ENCODE data around the gene PTMA. TPM values are rescaled to one million over a fixed set of nuclear protein-coding genes. Genes with fewer than 3 reads are reported as not detected.
"Not testable (repeated sequence)": the region's sequence is repeated elsewhere in the genome, so short reads cannot be mapped to it uniquely, and the experiment has no call there.

The PTMA gene
- total RNA-seq, 4 donors from 2014 or later = 693 to 966 (median 818) TPM

GRCh38 chr2:231709981-231710798 lies 1.9 kb downstream of the PTMA start:
- peaks cover 0 to 13% of the 10 kb centered on the region in 2 donors for H3K4me1 ChIP-seq
- no peaks in the 10 kb centered on the region for H3K36me3 ChIP-seq
- H3K4me3 ChIP-seq = peak overlapping the region; percentile 83 to 94
- H3K9me3 ChIP-seq = no peaks in the 10 kb centered on the region
- H3K27me3 ChIP-seq = no peaks in the 10 kb centered on the region
- TF ChIP-seq CTCF (IDR thresholded peaks at IDR 0.05) (peak; percentile 35 to 100 (median 96)), POLR2A (IDR thresholded peaks at IDR 0.05) (peak; percentile 71 to 81)
- H3K27ac ChIP-seq = peak overlapping the region; percentile 99 to 100
- peak; percentile 68 to 91 for DNase-seq
- intact Hi-C loops (cut with DNase I; ENCODE audit: low total_unique reads) = loop anchor here (2.0 kb wide), 1 partner anchor 97 kb away; no protein-coding TSS in a partner anchor

- intact Hi-C loops (cut with DNase I; ENCODE audit: low total_unique reads) = loop anchor here (2.0 kb wide), 1 partner anchor 98 kb away; no protein-coding TSS in a partner anchor
- peak; percentile 38 for DNase-seq
- no peaks in the 10 kb centered on the region for H3K9me3 ChIP-seq
- H3K36me3 ChIP-seq = no peaks in the 10 kb centered on the region
- no peaks in the 10 kb centered on the region for H3K27me3 ChIP-seq
- no peak for TF ChIP-seq POLR2A (IDR thresholded peaks at IDR 0.05)
- no peak for TF ChIP-seq CTCF (IDR thresholded peaks at IDR 0.05)
- H3K4me3 ChIP-seq = peak overlapping the region; percentile 83 to 94
- peak overlapping the region; percentile 99 to 100 for H3K27ac ChIP-seq
- peaks cover 0 to 13% of the 10 kb centered on the region in 2 donors for H3K4me1 ChIP-seq
Observed at GRCh38 chr2:231710799-231711676, 2.7 kb downstream of the PTMA start.

- no peak for DNase-seq
- intact Hi-C loops (cut with DNase I; ENCODE audit: low total_unique reads) = loop anchor here (2.0 kb wide), 1 partner anchor 99 kb away; no protein-coding TSS in a partner anchor
- peak overlapping the region; percentile 83 to 94 for H3K4me3 ChIP-seq
- no peaks in the 10 kb centered on the region for H3K9me3 ChIP-seq
- H3K4me1 ChIP-seq = peaks cover 0 to 13% of the 10 kb centered on the region in 2 donors
- H3K27me3 ChIP-seq = no peaks in the 10 kb centered on the region
- peak overlapping the region; percentile 99 to 100 for H3K27ac ChIP-seq
- TF ChIP-seq CTCF (IDR thresholded peaks at IDR 0.05) (peak in 1 of 4 experiments; percentile 4), POLR2A (IDR thresholded peaks at IDR 0.05) (no peak)
- H3K36me3 ChIP-seq = no peaks in the 10 kb centered on the region
Observed at GRCh38 chr2:231711677-231712450, 3.5 kb downstream of the PTMA start.

GRCh38 chr2:231712451-231713021 lies 4.2 kb downstream of the PTMA start:
- DNase-seq; H3K36me3 ChIP-seq; intact Hi-C loops (cut with DNase I; ENCODE audit: low total_unique reads); H3K27me3 ChIP-seq; H3K9me3 ChIP-seq; H3K4me3 ChIP-seq: not testable (repeated sequence)
- peak overlapping the region; percentile 99 to 100 for H3K27ac ChIP-seq
- H3K4me1 ChIP-seq = peaks cover 0 to 13% of the 10 kb centered on the region in 2 donors

- H3K9me3 ChIP-seq; H3K36me3 ChIP-seq; DNase-seq; H3K27me3 ChIP-seq; intact Hi-C loops (cut with DNase I; ENCODE audit: low total_unique reads); H3K4me3 ChIP-seq: not testable (repeated sequence)
- Histone ChIP-seq H3K27ac (peak overlapping the region; percentile 29 to 99), H3K4me1 (peaks cover 0 to 13% of the 10 kb centered on the region in 2 donors)
Observed at GRCh38 chr2:231713406-231713729, 5.0 kb downstream of the PTMA start.
